Activated CD4-positive, alpha-beta T cell treated with anti-CD3 and anti-CD28 coated beads for 48 hours (primary cell): ENCODE data around the gene TOM1L2.

Source experiments
- DNase-seq: peaks from one replicate; pipeline ENCODE4 v3.0.0-alpha.2; 2020

TOM1L2 gene

DNA sequence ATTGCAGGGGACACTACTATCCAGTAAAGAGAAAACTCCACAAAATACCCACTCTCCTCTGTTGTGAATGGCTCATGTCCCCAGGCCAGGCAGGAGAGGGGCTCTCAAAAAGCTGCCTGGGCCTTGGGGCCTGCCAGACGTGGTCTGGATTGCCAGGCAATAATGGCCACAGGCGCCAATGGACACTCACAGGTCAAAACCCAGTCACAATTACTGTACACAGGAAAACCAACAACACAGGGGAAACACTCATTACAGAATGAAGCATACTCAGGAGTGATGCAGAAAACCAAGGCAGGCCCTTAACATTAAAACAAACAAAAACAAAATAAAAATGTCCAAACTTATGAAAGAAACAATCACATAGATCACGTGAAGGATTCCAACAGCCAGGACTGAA, 100.3 kb downstream of the TOM1L2 start:
- DNase-seq: no peak

DNA sequence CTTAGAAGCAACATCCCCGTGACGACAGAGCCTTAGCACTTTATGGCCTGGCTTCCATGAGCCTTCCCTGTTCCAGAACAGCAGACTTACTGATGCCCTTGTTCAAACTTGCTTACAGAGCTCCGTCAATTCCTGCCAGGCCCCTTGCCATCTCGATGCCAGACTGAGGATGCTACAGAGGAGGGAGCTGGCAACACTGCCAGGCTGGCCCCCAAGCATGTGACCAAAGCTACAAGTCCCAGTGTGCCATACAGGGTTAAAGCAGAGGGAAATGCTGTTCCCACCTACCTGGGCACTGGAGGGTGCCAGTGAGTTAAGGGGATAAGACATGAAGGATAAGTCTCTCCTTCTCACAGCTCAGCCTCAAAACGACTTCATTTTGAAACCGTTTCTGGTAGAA, 102.0 kb downstream of the TOM1L2 start:
- no peak for DNase-seq

- no peak for DNase-seq
Measured at GRCh38 chr17:17868641-17869522, 103.3 kb downstream of the TOM1L2 start.

DNA sequence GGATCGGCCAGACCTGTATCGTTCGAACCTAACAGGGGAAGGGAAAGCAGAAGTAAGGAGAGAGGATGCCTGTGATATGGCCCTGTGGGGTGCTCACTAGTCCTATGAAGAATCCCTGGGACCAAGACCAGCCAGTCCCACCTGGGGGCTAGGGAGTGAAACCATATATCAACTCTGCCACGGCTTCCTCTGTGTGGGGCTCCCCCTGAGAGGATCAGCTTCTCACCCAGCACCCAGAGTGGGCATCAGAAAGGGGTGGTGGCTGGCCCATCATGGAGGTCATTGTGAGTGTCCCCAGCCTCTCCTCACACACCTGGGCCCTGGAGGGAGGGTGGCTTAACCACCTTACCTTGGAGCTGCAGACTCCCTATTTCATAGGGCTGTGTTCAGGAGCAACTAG, 105.3 kb downstream of the TOM1L2 start:
- DNase-seq: no peak

DNA sequence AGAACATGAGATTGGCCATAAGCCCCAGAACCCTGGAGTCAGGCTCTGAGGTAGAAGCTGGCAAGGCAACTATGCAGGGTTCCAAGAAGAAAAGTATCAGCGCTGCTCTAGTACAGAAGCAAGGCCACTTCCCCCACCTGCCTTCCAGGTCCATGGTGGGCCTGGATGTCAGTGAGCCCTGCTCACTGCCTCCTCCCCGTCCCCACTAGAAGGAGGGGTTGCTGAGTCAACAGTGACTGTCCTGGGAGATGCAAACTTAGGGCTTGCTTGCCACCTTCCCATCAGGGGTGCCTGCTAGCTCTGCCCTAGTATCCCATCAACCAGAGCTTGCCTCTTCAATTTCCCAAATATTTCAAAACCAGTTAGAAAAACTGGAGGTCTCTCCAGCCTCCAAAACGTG, 105.8 kb downstream of the TOM1L2 start:
- no peak for DNase-seq

GRCh38 chr17:17865035-17865434, 107.2 kb downstream of the TOM1L2 start:
- no peak for DNase-seq

DNA sequence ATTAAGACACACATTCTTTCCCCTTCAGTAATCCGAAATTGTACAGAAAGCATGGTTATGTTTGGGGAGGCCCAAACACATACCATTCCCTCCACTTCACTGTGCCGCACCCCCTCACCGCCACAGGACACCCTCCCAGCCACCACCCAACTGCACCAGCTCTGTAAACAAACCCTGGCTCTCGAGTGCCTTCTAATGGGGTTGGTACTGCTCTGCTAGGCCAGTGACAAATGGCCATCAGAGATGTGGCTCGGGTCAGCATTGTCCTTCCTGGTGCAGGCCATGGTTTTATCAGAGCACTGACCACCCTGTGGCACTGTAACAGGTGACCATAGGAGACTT, 111.5 kb downstream of the TOM1L2 start:
- DNase-seq: no peak

DNA sequence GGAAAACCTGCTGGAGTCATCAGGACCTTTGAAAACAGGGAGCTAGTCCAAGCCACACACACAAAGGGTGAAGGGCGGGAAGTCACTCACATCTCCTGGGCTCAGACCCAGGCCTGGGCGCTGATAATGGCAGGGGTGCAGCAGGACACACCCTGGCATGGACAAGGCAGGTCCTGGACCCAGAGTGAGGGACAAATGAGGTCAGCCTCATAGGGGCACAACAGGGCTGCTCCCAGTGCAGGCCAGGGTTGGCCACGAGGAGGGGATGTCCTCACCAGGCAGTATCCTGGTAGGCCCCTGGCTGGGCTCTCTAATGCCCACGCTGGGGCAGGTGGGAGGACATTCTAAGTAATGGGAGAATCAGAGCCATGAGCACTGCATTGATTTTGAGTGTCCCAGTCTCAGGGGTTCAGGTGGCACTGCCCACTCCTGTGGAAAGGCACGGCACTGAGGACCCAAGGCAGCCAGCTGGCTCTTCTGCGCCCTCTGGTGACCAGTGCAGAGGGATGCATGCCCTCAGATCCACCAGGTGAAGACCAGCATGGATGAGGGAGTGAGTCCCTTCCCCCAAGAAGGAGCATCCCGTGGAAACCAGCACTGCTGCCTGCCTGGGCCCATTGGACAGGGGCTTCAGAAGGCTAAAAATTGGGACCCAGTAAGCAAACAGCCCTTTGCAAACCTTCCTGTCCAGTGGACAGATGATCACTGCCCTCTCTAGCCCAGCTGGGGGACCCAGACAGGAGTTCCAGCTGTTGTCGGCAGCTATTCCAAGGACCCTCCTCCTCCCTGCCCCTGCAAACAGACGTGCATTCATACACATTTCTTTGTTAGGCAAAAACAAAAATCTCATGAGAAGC, 112.1 kb downstream of the TOM1L2 start:
- peak; percentile 78 for DNase-seq

GRCh38 chr17:17857496-17857895, 114.7 kb downstream of the TOM1L2 start:
- no peak for DNase-seq

DNA sequence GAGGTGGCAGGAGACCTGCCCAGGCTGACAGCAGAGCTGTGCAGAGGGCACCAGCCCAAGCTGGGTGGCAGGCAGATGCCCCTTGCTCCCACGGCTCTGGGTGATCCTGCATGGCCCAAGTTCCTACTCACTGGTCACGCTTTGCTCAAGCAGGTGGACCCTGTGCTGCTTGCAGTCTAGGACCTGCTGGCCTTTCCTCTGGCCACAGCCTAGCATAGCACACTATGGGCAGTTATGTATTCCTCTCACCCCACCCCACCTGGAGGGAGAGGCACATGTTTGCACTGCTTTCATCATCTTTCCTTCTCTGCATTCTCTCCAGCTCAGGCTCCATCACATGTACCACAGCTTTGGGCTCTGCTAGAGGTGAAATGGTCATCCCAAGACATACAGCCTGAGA, 115.8 kb downstream of the TOM1L2 start:
- no peak for DNase-seq

GRCh38 chr17:17855976-17856375, 116.2 kb downstream of the TOM1L2 start:
- DNase-seq: no peak

DNA sequence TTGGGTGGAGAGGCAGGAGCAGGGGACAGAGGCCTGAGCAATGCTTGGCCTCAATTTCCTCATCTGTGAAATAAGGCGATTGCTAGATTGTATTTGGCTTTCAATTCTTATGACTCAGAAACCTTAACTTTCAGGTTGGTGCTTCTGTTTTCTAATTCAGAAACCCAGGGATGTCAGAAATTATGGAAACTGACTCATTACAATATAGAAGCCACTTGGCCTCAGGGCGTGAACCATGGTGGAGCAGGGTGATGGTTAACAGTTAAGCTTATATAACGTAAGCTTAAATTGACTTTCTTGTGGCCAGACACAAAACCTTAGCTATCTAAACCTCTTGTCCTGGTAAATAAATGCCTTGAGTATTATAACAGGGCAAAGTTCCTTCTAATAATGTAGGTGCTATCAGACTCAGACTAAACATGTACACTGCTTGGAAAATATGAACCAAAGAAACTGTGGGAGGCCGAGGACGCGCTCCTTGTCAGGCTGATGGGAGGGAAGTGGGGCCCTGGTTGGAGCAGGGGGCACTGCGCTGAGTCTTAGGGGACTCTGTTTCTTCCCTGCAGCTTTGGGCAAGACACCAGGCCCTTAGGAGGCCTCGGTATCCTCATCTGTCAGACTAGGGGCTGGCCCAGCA, 118.3 kb downstream of the TOM1L2 start:
- DNase-seq: peak; percentile 77

DNA sequence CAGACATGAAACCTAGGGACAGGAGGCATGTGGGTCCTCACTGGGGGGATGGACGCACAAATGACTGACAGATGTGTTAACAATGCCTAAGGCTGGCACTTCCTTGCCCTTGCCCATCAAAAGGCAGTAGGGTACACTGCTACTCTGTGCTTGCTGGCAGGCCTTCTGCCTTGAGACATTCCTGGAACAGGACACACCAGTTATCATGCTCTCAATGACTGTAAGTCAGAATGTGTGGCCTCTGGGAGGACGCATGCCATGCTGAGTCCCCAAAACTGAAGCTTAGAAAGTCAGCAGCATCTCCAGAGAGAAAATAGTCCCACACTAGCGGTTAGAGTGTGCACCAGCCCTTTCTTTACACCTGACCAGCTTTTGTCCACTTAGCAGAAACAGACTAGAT, 119.3 kb downstream of the TOM1L2 start:
- DNase-seq: no peak

GRCh38 chr17:17851103-17852002, 120.8 kb downstream of the TOM1L2 start:
- DNase-seq: no peak

- peak; percentile 87 for DNase-seq
Measured at GRCh38 chr17:17849845-17850373, 122.3 kb downstream of the TOM1L2 start.

DNA sequence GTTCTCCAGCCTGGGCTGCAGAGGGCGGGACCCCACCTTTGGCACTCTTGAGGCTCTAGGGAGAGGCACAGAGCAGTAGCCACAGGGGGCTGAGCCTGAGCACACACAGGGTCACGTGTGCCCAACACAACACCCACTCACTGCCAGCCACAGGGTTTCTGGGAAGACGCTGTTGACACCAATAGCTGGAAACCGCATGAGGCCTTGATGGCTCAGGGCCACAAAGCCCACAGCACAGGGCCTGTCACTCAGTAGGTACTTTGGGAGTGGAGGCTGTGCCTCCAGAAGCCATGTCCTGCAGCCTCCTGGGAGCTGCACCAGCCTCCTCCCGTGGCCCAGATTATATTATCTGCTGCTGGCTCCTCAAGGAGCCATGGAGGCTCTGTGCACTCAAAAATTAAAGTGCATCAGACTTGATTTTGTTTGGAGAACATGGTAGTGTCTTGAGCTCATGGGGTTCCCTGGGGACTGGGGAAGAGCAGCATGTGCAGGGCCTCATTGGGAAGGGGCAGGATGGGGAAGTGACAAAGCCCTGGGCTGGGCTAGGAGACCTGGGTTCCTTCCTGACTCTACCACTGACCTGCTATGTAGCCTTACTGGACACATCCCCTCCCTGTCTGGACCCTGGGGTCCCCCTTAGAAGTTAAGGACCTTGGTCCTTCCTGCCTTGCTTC, 122.9 kb downstream of the TOM1L2 start:
- peak; percentile 94 for DNase-seq

- DNase-seq: no peak
Measured at GRCh38 chr17:17848311-17849082, 123.7 kb downstream of the TOM1L2 start.

DNA sequence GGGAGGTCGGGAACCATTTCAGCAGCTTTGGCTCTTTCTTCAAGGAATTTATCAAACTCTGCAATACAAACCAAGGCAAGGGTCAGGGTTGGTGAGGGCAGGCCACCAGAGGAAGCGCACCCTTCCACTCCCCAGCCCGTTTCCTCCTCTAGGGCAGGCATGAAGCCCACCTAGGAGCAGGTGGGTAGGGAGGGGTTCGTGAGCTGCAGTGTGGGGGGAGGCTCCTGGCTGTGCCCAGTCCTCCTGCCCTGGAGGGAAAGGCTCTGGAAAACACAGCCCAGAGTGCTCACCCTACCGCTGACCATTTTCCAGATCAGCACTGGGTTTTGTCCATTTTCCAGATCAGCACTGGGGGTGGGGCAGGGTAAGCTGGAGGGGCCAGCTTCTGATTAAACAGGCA, 124.5 kb downstream of the TOM1L2 start:
- no peak for DNase-seq

DNA sequence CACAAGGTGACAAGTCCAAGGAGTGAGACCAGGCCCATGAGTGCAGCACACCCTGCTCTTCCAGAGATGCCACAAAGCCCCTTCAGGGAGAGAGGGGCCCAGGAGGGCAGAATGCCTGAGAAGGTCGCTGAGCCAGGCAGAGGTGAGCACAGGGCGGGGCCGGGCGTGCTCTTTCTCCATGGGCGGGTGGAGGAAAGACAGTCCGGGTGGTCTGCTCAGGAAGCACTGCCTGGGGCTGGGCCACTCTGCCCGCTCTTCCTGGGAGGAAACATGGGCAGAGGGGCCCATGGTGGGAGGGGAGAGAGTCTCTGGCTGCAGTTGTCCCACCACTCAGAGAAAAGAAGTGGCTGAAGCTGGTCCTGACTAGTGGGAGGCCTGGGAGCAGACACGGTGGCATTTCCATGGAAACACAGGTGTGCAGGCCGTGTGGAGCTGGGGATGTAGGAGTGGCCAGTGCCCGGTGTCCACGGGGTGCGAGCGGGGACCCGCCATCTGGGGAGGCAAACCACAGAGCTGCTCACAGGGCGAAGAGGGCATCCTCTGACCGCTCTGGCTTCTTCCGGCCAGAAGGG, 125.0 kb downstream of the TOM1L2 start:
- DNase-seq: no peak

DNA sequence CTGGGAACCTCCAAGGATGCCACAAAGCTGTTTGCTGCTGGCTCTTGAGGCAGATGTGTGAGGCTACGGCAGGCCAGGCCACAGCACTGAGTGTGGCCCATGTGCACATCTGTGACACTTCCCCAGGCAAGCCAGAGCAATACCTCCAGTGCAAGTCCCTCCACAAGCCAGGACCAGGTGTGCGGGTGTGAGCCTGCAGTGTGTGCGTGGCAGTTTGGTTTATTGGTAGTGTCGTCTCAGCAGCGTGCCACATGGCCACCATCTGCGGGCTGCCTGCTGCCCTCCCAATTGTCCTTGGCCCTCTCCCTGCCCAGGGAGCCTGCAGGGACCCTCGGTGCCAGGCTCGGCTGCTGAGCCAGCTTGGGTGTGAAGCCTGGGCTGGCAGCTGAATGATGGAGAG, 125.6 kb downstream of the TOM1L2 start:
- DNase-seq: no peak

- no peak for DNase-seq
Measured at GRCh38 chr17:17846003-17846402, 126.2 kb downstream of the TOM1L2 start.
